ENCODE results near the gene PCGF3. TPM values are rescaled to one million over a fixed set of nuclear protein-coding genes. Genes with fewer than 3 reads are reported as not detected.
A peak's percentile ranks its signal among the peaks of the same experiment; 100 is the strongest.

Gene PCGF3
- total and polyA plus RNA-seq, 2 donors from 2014 or later: 21.7 to 59.6 TPM

DNA sequence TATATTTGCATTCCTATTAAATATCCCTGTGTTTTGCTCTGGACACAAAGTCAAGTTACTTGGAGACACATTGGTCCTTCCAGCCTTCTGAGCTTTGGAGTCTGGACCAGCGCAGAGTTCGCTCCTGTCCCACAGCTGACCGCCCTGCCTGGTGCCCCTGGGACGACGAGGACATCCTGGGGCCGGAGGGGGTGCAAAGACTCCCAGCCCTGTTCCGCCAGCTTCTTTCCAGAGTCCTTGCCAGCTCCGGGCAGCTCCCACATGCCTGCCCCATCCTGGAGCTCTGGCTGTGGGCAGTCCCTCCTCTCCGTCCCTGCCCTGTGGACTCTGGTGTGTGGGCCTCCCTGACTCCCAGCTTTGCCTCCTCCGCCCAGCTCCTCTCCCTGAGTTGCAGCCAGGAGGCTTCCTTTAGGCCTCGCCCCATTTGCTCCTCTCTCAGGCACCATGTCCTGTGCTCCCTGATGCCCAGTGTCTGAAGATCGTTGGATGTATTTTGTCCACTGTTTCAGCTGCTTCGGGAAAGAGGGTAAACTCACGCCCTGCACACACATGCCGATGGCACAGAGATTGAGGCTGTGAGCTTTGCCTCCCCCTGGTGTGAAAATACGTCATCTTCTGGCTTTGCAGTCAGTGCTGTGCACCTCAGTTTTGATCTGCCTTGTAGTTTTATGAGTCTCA lies 4.9 kb upstream of the PCGF3 start:
- FAIRE-seq (no peak), DNase-seq (peak in 2 of 5 donors; percentile 51 to 58)
- TF ChIP-seq, protein P1, sequence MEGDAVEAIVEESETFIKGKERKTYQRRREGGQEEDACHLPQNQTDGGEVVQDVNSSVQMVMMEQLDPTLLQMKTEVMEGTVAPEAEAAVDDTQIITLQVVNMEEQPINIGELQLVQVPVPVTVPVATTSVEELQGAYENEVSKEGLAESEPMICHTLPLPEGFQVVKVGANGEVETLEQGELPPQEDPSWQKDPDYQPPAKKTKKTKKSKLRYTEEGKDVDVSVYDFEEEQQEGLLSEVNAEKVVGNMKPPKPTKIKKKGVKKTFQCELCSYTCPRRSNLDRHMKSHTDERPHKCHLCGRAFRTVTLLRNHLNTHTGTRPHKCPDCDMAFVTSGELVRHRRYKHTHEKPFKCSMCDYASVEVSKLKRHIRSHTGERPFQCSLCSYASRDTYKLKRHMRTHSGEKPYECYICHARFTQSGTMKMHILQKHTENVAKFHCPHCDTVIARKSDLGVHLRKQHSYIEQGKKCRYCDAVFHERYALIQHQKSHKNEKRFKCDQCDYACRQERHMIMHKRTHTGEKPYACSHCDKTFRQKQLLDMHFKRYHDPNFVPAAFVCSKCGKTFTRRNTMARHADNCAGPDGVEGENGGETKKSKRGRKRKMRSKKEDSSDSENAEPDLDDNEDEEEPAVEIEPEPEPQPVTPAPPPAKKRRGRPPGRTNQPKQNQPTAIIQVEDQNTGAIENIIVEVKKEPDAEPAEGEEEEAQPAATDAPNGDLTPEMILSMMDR (IDR thresholded peaks at IDR 0.05; ENCODE audit: borderline replicate concordance, extremely low read depth, insufficient read depth): no peak
- Histone ChIP-seq H3K27me3 (ENCODE audit: control insufficient read depth, insufficient read depth, low read length) (no peaks in the 10 kb centered on the region), H3K9ac (ENCODE audit: low read length in 3 of 3) (no peak overlapping the region), H3K9me3 (ENCODE audit: control insufficient read depth in 2 of 3, insufficient read depth in 1 of 3, low read length in 3 of 3) (no peaks in the 10 kb centered on the region), H3K27ac (ENCODE audit: low read depth in 2 of 2, low read length in 2 of 2) (no peak overlapping the region), H3K4me1 (ENCODE audit: control insufficient read depth in 2 of 3, insufficient read depth in 2 of 3, low read depth in 1 of 3, low read length in 3 of 3) (peaks cover 0 to 6% (median 0%) of the 10 kb centered on the region in 3 donors), H3K36me3 (ENCODE audit: control insufficient read depth in 2 of 3, insufficient read depth in 3 of 3, low read length in 3 of 3) (no peaks in the 10 kb centered on the region), H3K4me3 (ENCODE audit: low read length in 3 of 3) (no peak overlapping the region)
- intact Hi-C loops (cut with DNase I): no loop called here

DNA sequence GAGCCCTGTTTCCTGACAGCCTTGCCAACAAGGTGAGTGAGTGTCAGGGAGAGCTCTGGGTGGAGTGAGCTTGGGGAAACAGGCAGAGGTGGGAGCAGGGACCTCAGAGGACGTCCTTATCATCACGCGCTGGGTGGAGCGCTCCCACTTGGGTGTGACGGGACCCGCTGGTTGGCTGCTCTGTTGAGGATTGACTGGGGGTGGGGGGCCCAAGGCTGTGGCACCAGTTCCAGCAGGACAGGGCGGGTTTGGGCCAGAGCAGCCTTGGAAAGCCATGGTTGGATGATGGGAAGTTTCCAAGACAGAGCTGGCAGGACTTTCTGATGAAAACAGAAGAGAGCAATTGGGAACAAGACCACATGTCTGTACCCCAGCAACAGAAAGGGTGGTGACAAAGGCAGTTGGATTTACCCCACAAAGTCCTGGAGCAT lies 3.0 kb upstream of the PCGF3 start:
- Histone ChIP-seq H3K9ac (ENCODE audit: low read length in 3 of 3) (no peak overlapping the region), H3K4me3 (ENCODE audit: low read length in 3 of 3) (no peak overlapping the region), H3K27ac (ENCODE audit: low read depth in 2 of 2, low read length in 2 of 2) (no peak overlapping the region), H3K36me3 (ENCODE audit: control insufficient read depth in 2 of 3, insufficient read depth in 3 of 3, low read length in 3 of 3) (no peaks in the 10 kb centered on the region), H3K9me3 (ENCODE audit: control insufficient read depth in 2 of 3, insufficient read depth in 1 of 3, low read length in 3 of 3) (no peaks in the 10 kb centered on the region), H3K4me1 (ENCODE audit: control insufficient read depth in 2 of 3, insufficient read depth in 2 of 3, low read depth in 1 of 3, low read length in 3 of 3) (peaks cover 0 to 12% (median 0%) of the 10 kb centered on the region in 3 donors), H3K27me3 (ENCODE audit: control insufficient read depth, insufficient read depth, low read length) (no peaks in the 10 kb centered on the region)
- DNase-seq: peak in 1 of 5 donors; percentile 40
- intact Hi-C loops (cut with DNase I): no loop called here
- TF ChIP-seq, protein P1 (IDR thresholded peaks at IDR 0.05; ENCODE audit: borderline replicate concordance, extremely low read depth, insufficient read depth): no peak
- no peak for FAIRE-seq

DNA sequence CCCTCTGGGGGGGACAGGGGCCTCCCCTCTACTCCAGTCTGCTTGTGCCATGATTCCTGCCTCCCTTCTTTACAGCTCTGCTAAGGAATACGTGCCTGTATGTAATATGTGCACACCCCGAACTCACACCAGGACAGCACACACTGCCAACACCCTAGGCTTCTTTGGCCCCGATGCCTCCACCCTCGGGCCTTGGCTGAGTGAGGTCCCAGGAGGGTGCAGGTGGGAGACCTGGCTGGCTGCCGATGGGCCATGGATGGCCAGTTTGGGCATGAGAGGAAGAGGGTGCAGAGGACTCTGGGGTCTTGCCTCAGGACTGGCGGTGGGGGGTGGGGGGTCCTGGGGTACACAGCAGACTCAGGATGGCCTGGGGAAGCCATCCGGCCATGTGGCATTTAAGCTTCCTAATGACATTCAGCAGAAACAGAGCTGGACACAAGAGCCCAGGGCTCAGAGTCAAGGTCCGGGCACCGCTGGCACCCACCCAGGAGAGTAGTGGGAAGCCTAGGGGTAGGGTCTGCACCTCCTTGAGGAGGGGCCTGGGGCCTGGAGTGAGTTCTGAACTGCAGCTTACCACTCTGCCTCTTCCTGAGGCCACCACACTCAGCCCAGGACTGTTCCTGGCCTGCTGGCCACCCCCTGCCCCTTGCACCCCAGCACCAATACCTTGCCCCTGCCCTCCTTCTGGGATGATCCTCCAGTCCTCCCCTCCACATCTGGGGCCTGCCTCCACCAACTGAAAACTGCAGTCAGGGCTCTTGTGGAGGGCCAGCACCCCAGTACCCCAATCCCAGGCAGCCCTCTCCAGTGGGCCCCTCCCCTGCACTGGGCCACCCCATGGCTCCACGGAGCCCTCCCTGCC lies 2.1 kb upstream of the PCGF3 start:
- Histone ChIP-seq H3K27me3 (ENCODE audit: control insufficient read depth, insufficient read depth, low read length) (no peaks in the 10 kb centered on the region), H3K36me3 (ENCODE audit: control insufficient read depth in 2 of 3, insufficient read depth in 3 of 3, low read length in 3 of 3) (no peaks in the 10 kb centered on the region), H3K9ac (ENCODE audit: low read length in 3 of 3) (no peak overlapping the region), H3K4me3 (ENCODE audit: low read length in 3 of 3) (no peak overlapping the region), H3K4me1 (ENCODE audit: control insufficient read depth in 2 of 3, insufficient read depth in 2 of 3, low read depth in 1 of 3, low read length in 3 of 3) (peaks cover 0 to 18% (median 0%) of the 10 kb centered on the region in 3 donors), H3K9me3 (ENCODE audit: control insufficient read depth in 2 of 3, insufficient read depth in 1 of 3, low read length in 3 of 3) (no peaks in the 10 kb centered on the region), H3K27ac (ENCODE audit: low read depth in 2 of 2, low read length in 2 of 2) (no peak overlapping the region)
- TF ChIP-seq, protein P1 (IDR thresholded peaks at IDR 0.05; ENCODE audit: borderline replicate concordance, extremely low read depth, insufficient read depth): no peak
- FAIRE-seq (no peak), DNase-seq (no peak)
- intact Hi-C loops (cut with DNase I): no loop called here

Data from kidney (tissue), 14 donors.